ENCODE results near the gene GBP2. TPM values are rescaled to one million over a fixed set of nuclear protein-coding genes. Genes with fewer than 3 reads are reported as not detected.

GBP2 gene, protein sequence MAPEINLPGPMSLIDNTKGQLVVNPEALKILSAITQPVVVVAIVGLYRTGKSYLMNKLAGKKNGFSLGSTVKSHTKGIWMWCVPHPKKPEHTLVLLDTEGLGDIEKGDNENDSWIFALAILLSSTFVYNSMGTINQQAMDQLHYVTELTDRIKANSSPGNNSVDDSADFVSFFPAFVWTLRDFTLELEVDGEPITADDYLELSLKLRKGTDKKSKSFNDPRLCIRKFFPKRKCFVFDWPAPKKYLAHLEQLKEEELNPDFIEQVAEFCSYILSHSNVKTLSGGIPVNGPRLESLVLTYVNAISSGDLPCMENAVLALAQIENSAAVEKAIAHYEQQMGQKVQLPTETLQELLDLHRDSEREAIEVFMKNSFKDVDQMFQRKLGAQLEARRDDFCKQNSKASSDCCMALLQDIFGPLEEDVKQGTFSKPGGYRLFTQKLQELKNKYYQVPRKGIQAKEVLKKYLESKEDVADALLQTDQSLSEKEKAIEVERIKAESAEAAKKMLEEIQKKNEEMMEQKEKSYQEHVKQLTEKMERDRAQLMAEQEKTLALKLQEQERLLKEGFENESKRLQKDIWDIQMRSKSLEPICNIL
- not detected for total RNA-seq

DNA sequence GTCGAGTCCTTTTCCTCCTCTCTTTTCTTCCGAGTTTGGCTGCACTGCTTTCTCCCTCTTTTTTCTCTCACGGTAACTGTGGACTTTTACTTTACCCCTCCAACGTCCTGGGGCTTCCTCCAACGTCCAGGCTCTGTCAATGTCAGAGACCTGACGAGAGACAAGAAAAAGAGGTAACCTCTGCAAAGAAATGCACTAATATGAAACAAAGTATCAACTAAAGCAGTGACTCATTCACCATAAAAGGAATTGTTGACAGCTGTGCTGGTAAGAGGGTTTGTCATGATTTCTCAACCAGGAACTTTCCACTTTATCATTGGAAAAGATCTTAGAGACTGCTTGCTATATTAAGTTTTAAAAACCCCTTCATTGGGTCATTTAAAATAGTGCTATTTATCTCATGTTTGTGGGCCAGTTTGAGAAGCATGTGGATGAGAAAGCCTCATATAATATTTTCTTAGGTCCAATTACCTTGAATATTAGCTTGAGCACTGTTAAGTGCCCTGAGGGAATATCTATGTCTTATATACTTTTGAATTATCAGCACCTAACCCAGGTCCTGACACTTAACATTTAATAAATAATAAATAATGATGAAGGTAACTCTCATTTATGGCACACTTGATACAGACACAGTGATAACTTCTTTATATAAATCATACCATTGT lies at the start of gene GBP2:
Gene GBP2, minus strand, starts transcription at position 202 of the 668 bp plus-strand sequence. CDS start 4,148 bp downstream, outside the sequence.
- DNase-seq (ENCODE audit: low spot score in 2 of 2) (peak; percentile 33 to 44), FAIRE-seq (no peak)

DNA sequence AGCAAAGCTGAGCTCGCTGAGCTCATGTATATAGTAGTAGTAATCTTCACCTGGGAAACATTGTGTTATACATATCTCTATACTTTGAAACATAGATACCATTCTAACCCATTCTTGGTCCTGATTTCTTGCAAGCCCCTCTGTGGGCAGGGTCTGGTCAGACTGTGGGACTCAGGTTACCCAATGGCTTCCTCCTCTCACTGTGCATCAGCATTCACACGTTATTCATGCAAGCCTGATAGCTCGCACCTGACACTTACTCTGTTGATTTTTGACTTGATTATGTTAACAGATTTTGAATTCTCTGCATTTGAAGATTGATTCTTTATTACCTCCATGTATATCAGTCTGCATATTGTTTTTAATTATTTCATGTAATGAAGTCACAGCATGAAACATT lies 48.6 kb upstream of the GBP2 start:
- FAIRE-seq (no peak), DNase-seq (ENCODE audit: low spot score in 2 of 2) (no peak)

DNA sequence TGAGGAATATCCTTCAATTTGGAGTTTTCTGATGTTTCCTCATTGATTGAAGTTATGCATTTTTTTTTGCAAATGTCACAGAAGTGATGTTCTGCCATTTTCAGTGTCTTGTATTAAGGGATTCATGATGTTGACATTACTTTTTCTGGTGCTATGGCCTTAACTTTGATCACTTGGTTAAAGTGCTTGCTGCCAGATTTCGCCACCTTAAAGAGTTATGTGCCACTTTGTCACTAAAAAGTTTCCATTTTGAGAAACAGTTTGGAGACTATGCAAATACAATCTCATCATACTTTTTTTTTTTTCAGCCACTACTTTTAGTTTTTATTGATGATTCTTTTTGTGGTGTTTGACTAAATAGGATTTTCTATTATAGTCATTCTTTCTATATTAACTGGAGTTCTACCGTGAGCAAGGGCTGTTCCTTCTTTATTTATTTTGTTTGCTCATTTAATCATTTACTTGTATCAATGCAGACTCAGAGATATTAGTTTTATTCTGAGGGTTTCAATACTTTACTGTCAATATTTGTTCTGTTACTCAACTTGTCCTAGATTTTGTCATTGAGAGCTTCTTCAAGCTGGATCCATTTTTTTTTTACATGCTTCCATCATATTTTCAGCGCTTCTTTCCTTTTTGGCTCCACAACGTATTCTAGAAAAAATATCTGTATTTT lies 46.7 kb upstream of the GBP2 start:
- FAIRE-seq (no peak), DNase-seq (ENCODE audit: low spot score in 2 of 2) (no peak)

DNA sequence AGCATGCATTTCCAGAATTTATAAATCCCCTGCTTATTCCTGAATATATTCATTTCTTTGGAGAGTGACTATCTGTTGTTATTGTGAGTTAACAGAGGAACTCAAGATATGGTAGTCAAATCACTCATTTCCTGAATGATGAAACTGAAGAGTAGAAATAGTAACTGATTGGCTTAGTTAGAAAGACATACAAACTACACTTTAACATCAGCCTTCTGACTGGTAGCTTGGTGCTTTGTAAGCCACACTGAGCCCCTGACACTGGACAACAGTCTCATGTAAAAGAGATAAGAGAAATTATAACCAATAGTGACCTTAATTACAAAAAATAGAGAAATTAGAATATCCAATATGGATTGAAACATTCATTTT lies 45.1 kb upstream of the GBP2 start:
- no peak for FAIRE-seq
- no peak for DNase-seq (ENCODE audit: low spot score in 2 of 2)

DNA sequence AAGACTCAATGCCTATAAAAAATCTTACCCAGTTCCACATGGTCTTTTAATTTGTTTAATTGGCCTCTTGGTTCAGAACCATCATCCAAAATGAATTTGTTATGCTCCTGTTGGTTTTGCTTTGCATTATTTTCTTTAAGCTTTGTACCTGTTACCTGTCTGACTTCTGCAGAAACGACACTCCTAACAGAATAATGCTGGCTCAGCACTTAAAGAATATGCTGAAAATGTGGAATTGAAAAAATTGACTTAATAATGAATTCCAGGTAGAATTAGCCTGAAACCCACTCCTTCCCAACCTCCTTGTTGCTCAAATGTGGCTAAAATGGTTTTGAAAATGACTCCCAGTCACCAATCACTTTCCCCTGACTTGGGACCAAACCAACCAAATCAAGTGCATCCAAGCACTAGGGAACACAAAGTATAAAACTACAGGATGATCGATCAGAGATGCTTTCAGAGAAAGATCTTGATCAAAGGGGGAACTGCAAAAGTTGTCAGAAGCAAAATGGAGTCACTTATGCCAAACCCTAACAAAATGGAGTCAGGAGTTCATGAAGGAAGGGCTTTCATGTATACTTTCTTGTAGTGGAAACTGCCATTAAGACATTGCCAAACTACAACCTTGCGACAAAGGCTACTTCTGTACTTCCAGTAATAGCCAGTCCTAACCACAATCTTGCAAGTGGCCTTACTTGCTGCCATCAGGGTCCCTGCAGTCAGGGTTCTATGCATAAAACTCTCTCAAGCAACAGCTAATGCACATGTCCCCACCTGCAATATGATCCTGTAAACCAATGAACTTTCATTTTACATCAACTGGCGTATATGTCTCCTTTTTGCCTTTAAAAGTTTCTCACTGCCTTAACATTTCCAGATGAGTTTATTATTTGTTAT lies 44.5 kb upstream of the GBP2 start:
- FAIRE-seq: no peak
- DNase-seq (ENCODE audit: low spot score in 2 of 2): no peak

DNA sequence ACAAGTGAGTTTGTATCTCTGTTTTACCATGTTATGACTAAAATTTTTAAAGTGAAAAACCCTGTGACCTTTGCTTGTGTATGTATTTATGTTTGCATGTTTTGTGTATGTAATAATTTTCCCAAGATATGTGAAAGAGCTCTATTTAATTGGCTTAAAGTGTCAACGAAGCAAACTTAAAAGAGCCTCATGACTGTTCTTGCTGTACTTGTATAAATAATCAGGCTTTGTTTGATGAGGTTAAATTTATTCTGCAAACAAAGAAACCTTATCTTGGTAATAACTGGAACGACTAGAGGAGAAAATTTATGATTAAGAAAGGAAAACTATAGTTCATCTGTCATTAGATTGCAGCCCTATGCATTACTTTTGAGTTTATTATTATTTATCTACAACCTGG lies 43.3 kb upstream of the GBP2 start:
- FAIRE-seq: no peak
- DNase-seq (ENCODE audit: low spot score in 2 of 2): no peak

DNA sequence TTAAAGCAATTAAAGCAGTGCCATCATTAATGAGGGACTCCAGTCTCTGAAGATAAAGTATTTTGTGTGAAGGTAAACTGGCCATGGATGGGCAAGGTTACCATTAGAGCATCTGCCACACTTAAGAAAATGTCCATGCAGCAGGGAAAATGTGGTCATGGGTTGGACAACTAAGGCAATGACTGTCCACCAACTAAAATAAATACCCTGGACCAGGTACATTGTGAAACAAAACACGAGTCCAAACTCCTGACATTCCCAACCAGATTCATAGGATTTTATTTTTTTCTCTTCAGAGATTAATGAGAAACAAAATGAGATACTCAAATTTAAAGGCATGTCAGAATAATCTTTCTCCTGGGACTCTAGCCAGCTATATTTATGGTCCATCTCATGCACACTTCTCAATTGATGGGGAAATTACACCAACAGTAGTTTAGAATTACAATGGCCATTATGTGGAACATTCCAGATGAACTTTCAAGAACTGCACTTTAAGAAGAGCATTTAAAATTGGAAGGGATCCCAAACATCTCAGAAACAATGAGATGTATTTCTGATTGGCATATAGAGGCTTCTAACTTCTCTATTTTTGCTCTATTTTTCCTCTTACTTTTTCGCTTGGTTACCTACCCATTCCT lies 41.8 kb upstream of the GBP2 start:
- FAIRE-seq (no peak), DNase-seq (ENCODE audit: low spot score in 2 of 2) (no peak)

DNA sequence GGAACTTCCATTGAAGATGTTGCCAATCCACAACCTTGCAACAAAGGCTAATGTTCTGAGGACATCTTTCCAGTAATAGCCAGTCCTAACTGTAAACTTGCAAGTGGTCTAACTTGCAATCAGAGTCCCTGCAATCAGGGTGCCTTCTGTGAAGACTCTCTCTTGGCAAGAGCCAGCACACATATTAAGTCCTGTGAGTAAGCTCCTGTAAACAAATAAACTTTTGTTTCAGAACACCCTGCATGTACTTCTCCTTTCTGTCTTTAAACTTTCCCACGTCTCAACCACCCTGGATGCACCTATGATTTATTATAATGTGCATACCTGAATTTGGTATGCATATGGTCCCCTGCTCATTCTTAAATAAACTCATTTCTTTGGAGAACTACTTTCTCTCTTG lies 40.8 kb upstream of the GBP2 start:
- FAIRE-seq: no peak

DNA sequence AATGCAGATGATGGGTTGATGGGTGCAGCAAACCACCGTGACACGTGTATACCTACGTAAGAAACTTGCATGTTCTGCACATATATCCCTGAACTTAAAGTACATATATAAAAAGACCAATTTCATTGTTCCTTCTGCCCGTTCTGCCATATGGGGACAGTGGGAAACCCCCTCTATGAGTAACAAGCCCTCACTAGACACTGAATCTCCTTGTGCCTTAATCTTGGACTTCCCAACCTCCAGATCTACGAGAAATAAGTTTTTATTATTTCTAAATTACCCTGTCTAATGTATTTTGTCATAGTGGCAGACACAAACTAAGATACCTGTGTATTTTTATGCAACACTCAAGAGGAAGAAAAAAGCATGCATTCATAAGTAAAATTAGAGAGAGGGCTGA lies 39.9 kb upstream of the GBP2 start:
- no peak for FAIRE-seq

More for the DNA sequence above, 40.8 kb upstream of the GBP2 start:
- DNase-seq (ENCODE audit: low spot score in 2 of 2): no peak

DNA sequence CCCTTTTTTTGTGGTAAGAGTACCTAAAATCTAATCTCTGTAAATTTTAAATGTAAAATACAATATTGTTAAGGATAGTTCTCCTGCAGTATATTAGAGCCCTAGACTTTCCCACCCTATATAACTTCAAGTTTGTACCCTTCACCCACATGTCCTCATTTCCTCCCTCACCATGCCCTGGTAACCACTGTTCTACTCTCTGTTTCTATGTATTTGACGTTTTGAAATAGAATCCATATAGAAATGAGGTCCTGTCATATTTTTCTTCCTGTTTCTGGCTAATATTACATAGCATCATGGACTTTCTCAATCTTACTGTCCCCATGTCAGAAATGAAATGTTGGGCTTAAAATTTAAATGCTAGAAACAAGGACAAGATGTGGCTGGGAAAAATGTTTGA lies 25.1 kb upstream of the GBP2 start:
- DNase-seq (ENCODE audit: low spot score in 2 of 2) (no peak), FAIRE-seq (no peak)

More for the DNA sequence above, 39.9 kb upstream of the GBP2 start:
- DNase-seq (ENCODE audit: low spot score in 2 of 2): no peak

DNA sequence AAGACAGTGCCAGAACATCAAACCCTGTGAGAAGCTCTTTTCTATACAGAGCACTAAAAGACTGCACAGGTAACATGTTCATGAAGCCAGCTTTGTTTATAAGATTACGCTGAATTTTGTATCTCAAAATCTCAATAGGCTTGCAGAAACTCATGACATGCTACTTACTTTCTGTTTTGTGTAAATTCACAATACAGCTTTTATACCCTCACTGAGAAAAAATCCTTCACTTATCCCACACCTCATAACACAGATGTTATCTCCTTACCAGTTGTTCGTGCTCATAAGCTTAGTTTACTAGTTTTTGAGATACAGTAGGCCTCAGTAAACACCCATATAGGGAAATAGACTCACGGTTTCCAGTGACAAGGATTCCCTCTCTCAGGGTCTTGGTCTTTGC lies 24.1 kb upstream of the GBP2 start:
- DNase-seq (ENCODE audit: low spot score in 2 of 2) (no peak), FAIRE-seq (no peak)

DNA sequence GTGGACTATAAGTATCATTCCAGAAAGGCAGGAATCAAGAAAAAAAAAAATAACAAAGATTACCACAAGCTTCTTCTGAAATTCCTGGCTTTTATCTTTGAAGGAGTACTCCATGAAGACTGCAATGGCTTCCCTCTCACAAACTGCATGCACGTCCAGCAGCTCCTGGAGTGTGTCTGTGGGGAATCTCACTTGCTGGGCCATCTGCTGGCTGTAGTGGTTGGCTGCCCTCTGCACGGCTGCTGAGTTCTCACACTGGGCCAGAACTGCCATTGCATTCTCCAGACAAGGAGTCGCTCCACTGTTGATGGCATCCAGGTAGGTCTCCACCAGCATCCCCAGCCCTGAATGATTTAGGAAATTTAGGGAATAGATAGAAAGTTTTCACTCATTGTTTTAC lies 23.3 kb upstream of the GBP2 start:
- FAIRE-seq (no peak), DNase-seq (ENCODE audit: low spot score in 2 of 2) (no peak)

DNA sequence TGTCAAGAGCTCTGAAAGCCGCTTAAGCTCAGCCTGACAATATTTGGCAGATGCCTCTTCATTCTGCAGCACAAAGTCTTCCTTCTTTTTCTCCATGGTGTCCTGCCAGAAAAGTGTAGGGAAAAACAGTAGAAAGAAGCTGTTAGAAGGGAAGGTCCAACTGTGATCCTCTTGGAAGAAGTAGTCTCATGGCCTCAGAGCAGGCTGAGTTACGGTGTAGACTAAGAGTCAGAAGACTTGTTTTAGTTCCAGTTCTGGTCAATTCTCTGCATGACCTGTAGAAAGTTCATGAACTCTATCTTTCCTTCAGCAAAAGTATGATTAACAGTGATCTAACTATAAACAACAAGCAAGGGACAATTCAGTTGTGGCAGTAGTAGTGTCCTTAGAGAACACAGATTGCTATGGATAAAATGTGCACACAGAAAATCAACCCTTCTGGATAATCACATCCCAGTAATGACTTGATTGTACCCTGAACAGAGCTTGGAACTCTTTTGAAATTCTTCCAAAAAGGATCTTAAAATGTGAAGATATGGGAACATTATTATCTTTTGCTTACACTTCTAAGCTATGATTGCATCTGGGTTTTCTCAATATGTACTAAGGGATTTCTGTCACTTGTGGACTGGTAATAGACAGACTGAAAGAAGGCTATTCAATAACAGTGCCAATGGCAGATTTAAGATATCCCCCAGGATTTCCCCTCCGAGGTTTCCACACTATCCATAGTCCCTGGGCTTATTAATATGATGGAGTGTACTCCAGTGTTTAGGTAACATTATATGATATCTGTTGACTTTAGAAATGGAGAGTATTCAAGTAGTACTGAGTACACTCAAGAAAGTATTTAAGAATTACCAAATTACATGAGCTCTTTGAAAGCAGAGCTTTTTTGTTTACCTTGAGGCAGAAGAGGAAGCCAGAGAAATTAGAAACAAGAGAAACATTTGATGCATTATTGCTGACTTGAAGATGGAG lies 22.1 kb upstream of the GBP2 start:
- DNase-seq (ENCODE audit: low spot score in 2 of 2): no peak
- FAIRE-seq: no peak

DNA sequence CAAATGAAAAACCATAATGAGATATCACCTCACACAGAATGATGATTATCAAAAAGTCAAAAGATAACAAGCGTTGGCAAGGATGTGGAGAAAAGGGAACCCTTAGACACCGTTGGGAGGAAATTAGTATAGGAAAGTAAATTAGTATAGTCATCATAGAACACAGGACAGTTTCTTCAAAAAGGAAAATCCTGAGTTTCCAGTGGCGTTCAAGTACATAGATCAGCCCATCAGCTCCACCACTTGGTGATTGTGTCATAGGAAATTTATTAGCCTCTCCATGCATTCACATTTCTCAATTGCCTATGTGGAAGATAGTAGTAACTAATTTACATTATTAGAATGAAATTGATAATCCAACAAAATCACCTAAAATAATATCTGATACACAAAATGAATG lies 20.8 kb upstream of the GBP2 start:
- DNase-seq (ENCODE audit: low spot score in 2 of 2) (no peak), FAIRE-seq (no peak)

DNA sequence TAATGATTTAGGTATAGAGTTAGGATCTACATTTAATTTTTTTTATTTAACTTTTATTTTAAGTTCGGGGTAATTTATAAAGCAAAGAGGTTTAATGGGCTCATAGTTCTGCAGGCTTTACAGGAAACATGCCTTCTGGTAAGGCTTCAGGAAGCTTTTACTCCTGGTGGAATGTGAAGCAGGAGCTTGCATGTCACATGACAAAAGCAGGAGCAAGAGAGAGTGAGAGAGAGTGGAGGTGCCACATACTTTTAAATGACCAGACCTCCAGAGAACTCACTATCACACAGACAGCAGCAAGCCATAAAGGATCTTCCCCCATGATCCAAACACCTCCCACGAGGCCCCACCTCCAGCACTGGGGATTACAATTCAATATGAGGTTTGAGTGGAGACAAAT lies 17.6 kb upstream of the GBP2 start:
- no peak for FAIRE-seq
- DNase-seq (ENCODE audit: low spot score in 2 of 2): no peak

DNA sequence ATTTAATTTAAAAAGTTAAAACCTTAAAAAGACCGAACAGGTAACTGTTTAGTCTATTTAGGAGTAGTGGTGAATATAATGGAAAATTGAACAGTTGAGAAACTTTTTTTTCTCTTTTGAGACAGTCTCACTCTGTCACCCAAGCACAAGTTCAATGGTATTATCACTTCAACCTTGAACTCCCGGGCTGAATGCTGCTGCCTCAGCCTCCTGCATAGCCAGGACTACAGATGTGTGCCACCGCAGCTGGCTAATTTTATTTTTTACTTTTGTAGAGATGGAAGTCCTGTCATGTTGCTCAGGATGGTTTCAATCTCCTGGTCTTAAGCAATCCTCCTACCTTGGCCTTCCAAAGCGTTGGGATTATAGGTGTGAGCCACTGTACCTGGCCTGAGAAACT lies 16.2 kb upstream of the GBP2 start:
- FAIRE-seq (no peak), DNase-seq (ENCODE audit: low spot score in 2 of 2) (no peak)

DNA sequence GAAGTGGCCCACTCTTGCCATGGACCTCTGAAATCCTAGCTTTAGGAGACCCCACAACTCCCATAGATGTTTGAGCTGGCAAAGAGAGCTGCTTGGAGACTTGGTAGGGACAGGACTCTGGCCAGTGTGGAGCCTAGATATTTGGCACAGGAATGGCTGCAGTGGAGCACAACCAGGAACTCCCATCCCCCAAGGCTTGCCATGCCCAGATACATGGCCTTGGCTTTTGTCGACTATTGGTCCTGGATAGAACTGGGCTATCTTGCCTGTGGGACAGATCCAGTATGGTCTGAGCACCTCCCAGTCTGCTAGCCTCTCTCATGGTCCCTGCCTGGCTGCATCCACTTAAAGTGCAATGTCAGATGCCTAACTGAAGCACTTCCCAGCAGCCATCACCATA lies 7.8 kb upstream of the GBP2 start:
- DNase-seq (ENCODE audit: low spot score in 2 of 2): no peak
- no peak for FAIRE-seq

DNA sequence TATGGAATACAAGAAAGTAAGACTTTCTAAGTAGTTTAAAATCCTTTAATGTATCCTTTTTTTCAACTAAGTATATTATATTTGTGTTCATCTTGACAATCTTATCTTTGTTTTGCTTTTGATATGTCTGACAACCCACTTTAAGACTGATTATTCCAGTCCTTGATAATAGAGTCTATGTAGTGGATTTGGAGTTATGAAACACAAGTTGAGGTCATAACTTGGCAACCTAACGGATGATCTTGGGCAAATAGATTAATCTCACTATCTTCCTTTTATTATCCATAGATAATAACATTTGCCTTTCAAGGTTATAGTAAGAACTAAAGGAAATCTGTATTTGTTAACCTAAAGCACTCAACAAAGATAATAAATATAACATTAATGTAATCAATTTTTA lies 4.8 kb upstream of the GBP2 start:
- DNase-seq (ENCODE audit: low spot score in 2 of 2): no peak
- no peak for FAIRE-seq

DNA sequence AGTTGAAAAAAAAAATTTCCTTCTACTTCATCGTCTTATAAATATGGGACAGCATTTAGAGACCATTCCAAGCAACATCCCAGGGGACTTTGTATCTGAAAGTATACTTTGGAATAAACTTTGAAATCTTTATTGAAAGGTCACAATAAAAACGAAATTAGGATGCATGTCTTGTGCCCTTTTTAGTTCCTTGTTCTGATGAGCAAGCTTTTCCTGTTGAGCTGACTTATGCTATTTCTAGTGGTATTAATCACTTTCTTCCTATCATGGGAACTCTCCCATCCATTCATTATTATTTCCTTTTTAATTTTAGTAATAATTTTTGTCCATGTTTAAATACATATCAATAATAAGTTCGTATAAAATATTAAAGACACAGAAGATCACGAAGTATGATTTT lies 4.0 kb upstream of the GBP2 start:
- no peak for FAIRE-seq
- no peak for DNase-seq (ENCODE audit: low spot score in 2 of 2)
